ENCODE results near the gene HSPH1.
"Not testable (repeated sequence)": the region's sequence is repeated elsewhere in the genome, so short reads cannot be mapped to it uniquely, and the experiment has no call there.

HSPH1 gene

DNA sequence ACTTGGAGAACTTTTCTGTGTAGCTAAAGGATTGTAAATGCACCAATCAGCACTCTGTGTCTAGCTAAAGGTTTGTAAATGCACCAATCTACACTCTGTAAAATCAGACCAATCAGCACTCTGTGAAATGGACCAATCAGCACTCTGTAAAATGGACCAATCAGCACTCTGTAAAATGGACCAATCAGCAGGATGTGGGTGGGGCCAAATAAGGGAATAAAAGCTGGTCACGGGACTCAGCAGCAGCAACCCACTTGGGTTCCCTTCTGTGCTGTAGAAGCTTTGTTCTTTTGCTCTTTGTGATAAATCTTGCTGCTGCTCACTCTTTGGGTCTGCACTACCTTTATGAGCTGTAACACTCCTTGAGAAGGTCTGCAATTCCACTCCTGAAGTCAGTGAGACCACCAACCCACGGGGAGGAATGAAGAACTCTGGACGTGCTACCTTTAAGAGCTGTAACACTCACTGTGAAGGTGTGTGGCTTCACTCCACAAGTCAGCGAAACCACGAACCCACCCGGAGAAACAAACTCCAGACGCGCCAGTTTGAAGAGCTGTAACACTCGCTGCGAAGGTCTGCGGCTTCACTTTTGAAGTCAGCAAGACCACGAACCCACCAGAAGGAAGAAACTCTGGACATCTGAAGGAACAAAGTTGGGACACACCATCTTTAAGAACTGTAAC, 16.2 kb upstream of the HSPH1 start:
- in situ Hi-C loops (cut with MboI; ENCODE audit: low sequenced_read_pairs) = not testable (repeated sequence)

DNA sequence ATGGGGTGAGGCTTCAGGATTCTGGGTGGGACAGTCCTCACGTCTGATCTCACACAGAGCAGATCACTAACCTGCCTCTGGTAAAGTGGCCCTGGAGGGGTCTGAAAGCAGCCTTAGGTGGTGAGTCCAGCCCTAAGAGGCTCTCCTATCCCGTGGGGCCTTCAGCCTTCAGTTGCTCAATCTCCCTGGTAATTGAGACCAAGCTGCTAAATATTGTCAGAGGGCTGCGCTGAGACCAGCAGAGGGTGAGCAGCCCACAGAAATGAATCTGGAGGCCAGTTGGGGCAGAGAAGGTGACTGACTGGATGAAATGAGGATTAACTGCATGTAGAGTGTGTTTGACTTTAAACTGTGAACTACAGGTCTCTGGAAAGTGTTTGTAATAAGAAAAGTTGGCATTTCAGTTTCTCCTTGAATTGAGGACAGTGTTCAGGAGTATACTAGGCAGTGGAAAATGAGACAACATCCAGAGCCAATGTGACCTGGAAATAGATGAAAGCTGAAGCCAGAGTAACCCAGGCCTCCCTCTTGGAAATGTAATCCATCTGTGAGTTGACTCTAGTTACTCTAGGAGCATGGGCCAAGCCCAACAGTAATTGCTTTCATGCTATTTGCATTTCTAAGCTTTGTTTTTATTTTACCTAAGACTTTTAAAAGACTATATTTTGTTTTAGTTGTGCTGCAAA, 14.3 kb upstream of the HSPH1 start:
- in situ Hi-C loops (cut with MboI; ENCODE audit: low sequenced_read_pairs) = no loop called here

DNA sequence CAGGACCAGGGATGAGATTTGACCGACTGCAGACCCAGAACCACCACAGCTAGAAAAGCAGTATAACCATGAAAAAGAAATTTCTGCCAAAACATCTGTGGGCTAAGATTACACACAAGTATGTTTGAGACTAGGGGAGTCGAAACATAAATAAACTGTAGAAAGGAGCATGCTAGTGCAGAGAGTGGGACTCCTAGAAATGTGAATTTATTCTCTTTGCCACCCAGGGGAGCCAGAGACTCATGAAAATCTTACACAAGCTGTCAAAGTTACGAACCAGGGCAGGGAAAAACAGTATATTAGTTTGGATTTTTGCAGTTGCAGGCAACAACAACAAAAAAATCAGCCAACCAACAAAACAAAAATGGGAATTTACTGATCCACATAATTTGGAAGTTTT, 12.3 kb upstream of the HSPH1 start:
- in situ Hi-C loops (cut with MboI; ENCODE audit: low sequenced_read_pairs) = no loop called here

DNA sequence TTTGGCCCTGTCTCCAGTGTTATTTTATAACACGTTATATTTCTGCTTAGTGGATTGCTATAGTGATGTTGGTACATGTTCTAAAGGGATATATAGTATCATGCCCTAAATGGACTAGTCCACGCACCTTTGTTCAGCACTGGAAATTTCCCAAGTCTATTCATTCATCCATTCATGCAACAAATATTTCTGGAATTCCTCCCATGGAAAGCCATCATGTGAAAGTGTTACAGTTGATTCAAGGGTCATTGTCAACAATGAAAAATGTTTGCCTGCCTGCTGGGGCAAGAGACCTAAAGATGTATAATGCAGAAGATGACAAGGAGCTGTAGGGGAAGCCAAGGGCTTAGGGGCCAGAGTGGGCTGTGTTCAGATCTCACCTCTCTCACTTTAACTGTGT, 10.8 kb upstream of the HSPH1 start:
- in situ Hi-C loops (cut with MboI; ENCODE audit: low sequenced_read_pairs) = no loop called here

DNA sequence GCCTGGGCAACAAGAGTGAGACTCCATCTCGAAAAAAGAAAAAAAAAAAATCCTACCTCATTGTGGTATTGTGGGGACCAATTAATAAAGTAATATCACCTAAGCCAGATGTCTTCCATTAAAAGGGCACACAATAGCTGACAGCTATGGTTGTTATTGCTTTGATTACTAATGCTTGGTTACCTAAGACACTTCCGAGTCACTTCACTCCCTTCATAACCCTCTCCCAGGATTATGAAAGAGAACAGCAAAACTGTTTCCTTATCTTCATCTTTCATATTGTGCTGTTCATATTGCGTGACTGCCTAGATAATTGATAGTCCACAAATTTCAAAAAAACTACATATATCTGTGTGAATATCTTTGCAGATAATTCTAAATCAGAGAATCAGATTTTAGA, 10.3 kb upstream of the HSPH1 start:
- in situ Hi-C loops (cut with MboI; ENCODE audit: low sequenced_read_pairs) = no loop called here

DNA sequence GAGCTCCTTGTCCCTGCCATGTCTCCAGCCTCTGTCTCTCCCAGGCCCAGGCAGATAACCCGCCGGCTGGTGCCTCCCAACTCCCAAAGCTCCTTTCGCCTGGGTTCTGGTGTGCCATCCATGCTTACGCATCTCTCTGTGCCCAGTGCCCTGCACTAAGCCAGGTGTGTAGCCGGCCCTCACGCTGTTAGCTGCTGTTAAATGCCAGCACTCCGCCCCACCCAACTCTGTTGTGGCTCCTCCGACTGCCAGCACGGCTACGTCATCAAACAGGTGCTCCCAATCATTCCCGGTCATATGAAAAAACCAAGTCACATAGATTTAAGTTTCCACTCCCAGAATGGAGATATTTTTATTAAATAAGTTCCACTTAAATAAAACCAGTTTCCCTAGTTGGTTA, 7.0 kb upstream of the HSPH1 start:
- in situ Hi-C loops (cut with MboI; ENCODE audit: low sequenced_read_pairs) = no loop called here

DNA sequence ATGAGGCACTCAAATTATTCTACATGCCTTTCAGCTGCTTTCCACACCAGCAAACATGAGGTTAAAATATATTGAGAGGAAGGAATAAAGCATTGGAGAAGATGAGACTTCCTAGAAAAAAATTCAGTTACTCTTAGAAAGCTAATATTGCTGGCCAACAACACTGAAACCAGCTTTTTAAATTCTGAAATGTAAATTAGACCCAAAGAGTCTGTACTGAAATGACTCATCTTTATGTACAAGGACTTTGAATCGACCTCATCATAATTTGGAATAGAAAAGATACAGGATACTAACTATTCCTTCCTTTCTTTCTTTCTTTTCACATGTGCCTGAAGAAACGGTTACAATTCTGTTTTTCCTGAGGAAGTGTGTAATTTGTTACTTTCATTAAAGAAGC, 6.5 kb upstream of the HSPH1 start:
- in situ Hi-C loops (cut with MboI; ENCODE audit: low sequenced_read_pairs) = no loop called here

DNA sequence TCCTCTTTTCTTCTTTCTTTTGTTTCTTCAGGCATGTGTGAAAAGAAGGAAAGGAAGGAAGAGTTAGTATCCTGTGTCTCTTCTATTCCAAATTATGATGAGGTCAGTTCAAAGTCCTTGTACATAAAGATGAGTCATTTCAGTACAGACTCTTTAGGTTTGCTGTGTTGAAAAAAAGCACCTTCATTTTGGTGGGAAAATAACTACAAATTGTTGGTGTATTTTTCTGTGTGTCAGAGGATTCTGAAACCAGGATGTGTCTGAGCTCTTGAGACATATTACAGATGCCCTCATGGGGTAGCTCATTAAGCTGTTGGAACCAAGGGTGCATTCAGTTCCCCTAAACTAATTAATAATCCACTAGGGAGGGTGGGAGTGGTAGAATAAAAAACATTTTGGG, 5.8 kb upstream of the HSPH1 start:
- in situ Hi-C loops (cut with MboI; ENCODE audit: low sequenced_read_pairs) = no loop called here

DNA sequence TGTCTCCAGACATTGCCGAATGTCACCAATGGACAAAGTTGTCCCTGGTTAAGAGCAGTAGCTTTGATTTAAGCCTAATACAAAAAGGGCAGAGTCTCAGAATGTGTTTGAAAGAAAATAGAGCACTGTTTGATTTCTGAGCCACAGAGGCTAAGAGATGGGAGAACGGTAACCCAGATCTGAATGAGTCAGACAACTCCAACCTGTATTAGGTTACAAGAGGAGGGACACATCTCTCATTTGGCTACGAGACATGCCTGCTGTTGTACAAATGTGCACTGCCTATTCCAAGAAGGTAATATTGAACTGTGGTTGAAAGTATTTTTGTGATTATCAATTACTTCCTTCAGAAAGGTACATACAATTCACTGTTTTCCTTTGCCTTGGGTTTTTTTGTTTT, 4.9 kb upstream of the HSPH1 start:
- in situ Hi-C loops (cut with MboI; ENCODE audit: low sequenced_read_pairs) = no loop called here

DNA sequence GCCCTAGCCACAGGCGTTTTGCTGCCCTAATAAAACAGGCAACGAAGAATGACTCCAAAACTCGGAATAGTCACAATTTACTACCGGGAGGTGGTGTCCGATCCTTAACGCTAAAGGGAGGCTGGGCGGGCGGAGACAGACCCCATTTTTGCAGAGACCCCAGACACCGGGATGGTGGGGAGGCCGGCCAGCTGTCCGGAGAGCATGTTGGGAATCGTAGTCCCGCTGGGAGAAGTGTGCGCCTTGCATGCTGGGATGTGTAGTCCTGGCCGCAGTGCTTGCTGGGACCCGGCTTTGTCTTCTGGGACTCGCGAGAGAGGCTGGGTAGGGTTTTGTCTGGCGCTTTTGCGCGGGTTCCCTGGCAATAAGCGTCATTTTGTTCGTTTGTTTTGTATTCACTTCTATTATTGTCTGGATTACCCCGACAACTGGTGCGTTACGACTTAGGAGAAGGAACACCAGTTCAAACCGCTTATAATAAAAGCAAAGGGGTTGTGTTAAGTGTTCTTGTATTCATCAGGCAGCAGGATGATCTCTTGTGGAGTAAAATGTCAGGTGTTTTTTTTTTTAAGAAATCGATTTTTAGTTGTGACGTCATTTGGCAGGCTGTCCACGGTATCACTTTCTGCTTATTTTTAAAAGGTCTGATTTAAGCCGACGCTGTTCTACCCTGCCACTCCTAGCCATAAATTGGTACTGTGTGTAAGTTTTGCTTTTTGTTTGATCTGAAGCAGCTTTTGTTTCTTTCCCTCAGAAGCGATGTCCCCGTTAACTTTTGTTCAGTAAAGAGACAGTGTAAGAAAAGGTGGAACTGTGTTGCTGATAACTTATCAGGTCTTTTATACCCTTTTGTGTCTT, 676 bp upstream of the HSPH1 start:
- in situ Hi-C loops (cut with MboI; ENCODE audit: low sequenced_read_pairs) = no loop called here

DNA sequence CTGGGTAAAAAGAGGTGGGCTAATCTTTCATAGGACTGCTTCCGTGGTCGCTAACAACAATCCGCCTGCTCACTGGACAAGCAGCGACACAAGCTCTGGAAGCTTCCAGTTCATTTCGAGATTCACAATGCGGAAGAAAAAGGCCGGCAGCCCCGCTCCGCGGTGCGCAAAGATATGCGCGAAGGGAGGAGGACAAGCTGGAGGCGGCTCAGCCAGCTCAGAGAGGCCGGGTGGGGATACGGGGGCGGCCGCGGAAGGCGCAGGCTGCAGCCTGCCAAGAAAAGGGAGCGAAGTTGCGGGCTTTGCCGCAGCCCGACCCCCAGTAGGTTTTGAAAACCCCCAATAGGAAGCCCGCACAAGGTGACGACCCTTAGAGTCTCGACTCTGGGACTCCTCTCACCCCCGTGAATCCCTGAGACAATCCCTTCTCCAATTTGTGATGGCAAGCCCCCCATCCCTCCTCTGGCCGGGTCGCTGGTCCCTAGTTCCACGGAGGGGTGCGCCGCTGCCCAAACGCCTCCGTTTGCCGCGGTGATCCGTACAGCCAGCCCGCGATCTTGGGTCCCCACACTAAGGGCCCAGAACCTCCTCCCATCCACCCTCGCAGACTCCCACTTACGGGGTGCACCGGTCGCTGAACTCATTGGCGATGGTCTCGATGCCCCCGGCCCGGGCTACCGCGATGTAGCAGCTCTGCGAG, 697 bp downstream of the HSPH1 start:
- in situ Hi-C loops (cut with MboI; ENCODE audit: low sequenced_read_pairs) = no loop called here

DNA sequence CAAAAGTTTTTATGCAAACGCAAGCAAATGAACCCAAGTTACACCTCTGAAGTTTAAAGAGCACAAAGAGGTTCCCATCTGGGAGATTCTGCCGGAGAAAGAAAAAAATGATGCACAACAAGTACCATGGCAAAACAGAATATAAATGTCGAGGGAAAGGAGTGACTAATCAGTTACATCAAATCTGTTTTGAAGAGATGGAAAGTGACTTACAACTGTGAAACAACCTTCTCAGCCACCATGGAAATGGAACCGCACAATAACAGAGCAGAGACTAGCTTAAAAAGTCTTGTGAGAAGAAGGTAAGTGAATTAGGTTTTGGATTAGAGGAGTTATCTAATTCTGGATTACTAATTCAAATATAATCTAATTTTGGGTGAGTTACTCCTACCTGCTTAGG, 2.4 kb downstream of the HSPH1 start:
- in situ Hi-C loops (cut with MboI; ENCODE audit: low sequenced_read_pairs) = no loop called here

DNA sequence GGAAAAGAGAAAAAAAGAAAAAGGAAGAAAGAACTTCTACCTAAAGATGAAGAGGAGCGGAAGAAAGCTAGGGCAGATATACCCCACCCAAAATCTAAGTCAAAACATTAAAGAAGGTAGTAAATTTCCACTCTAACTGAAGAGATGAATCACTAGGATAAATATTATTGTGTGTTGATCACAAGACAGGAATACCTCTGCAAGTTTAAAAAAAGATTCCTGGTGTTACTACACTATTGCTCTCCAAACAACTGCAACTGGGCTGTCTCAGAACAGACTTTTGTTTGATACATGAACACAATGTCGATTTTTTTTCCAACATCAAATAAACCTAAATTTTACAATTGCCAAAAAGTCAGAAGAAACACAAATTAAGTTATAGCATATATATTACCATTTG, 6.8 kb downstream of the HSPH1 start:
- in situ Hi-C loops (cut with MboI; ENCODE audit: low sequenced_read_pairs) = no loop called here

DNA sequence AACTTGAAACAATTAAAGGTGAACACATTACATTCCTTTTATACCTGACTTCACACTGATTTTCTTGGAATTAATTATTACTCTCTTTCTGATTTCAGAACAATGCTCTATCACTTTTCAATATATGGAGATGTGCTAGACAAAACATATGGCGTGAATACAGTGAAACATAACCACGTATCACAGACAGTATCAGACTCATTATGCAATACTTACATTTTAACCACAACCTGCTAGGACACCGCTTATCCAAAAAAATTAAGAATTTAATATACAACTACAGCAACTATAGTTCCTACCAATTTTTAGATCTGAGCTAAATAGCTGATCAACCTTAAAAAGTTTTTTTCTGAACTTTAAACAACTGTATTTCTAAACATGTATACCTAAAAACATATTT, 9.9 kb downstream of the HSPH1 start:
- in situ Hi-C loops (cut with MboI; ENCODE audit: low sequenced_read_pairs) = no loop called here

DNA sequence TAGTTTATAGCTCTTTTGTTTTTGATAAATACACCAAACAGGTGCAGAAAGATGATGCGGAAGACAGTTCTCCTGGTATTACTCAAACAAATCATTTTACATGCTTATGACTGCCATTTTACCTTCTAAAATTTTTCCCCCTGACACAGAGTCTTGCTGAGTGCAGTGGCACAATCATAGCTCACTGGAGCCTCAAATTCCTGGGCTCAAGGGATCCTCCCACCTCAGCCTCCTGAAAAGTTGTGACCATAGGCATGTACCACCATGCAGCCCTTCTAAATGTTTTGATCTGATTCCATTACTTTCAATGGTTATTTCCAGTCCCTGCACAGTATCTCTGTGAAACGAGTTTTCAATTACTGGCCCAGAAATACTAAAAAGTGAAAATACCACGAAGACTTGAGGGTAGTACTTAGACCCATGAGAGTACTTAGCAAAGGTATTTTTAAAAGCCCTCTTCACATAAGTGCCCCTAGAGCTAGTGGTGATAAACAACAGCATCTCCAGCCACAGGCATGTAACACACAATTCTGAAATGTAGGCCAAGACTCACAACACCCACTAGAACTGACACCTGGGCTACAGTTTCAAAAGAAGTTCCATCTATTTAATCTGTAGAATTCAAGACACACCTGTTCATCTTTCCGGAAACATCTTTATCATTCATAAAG, 11.3 kb downstream of the HSPH1 start:
- in situ Hi-C loops (cut with MboI; ENCODE audit: low sequenced_read_pairs) = no loop called here

DNA sequence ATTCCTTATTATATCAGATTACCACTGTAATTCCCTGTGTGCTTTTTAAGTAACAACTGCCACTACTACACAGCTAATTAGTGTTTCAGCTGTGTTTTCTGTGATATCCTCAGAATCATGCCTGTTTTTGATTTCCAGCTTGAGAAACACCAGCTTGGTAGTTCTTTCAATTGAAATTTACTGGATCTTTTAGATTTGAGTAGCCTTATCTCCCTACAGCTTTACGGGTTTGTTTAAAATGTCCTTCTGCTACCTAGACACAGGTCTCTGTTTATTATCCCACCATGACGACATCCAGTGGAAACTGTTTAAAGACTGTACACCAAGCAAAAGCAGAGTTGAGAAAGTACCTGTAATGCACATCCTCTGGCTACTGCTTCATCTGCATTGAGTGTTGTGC, 12.1 kb downstream of the HSPH1 start:
- in situ Hi-C loops (cut with MboI; ENCODE audit: low sequenced_read_pairs) = no loop called here

DNA sequence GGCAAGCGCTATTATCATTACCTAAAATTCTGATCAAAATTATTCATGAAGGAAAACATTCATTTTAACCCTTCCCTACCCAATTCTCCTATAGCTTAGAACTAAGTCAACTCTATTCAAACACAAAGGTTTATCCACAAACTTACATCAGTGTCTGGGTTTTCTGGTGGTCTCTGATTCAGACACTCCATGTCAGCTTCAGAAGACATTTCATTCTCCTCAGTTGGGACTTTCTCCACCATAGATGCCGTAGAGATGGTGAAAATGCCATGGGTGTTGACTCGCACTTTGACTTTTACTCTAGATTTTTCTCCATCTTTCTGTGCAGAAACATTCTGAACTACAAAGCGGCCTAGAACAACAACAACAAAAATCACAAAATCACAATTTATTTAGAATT, 16.3 kb downstream of the HSPH1 start:
- in situ Hi-C loops (cut with MboI; ENCODE audit: low sequenced_read_pairs) = no loop called here

DNA sequence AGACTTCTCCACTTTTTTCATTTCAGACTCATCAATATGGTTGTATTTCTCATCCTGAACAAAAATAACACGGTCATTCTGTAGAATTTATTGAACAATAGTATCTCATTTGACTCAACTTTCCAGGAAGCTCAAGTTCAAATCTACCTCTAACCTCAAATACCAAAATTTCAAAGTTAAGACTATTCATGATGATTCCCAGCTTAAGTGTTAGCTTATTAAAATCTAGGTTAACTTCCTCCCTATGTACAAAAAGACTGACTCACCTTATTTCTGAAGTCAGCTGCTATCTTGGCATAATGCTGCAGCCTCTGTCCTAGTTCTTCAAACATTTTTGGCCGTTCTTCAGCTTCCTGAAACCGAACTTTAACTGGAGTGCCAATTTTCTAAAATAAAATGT, 23.2 kb downstream of the HSPH1 start:
- in situ Hi-C loops (cut with MboI; ENCODE audit: low sequenced_read_pairs) = no loop called here

DNA sequence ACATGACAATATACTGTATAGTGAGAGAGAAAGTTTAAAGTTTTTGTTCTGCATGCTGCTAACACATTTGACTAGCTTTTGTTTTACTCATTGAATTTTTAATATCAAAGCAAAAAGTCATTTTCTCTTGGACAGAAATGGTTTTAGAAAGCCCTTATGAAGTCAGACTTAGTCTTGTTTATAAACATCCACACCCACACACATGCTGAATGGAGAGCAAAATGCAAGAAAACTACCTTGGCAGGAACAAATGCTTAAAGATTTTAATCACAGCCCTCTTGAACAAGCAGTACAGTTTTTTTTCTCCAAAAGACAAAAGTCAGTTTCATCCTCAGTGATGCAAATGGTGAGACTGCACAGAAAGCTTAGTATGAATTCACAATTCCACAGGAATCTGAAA, 25.0 kb downstream of the HSPH1 start:
- in situ Hi-C loops (cut with MboI; ENCODE audit: low sequenced_read_pairs) = no loop called here

DNA sequence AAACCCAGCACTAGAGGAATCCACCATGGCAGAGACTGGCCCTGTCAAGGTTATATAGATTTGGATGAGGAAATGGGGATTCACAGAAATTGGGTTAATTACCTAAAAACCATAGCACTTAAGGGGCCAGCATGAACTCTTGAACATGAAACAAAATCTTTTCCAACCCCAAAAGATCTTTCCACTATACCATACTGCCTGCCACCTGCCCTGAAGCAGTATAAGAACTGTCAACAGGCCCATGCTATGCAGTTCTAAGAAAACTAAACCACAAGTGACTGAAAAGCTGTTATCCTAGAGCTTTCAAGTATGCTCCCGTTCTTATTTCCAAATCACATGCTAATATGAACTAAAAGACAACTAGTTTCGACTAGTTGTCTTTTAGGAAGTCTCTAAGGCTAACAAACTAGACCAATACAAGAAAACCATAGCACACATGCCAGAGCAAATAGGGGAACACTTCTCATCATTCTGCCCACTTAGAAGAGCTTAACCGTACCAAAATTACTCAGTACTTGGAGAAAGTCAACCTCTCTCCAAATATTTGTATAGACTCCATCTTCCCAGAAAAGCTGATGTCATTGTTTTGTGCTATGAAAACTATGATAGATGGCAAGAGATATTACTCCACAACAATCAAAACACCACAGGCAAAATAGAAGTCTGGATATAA, 27.5 kb downstream of the HSPH1 start:
- in situ Hi-C loops (cut with MboI; ENCODE audit: low sequenced_read_pairs) = no loop called here
